ENCODE measurements around the gene NID2. TPM values are rescaled to one million over a fixed set of nuclear protein-coding genes. Genes with fewer than 3 reads are reported as not detected.

NID2 gene
- total RNA-seq, 8 experiments from 2014 or later, result 0.63 to 91.1 (median 1.6) TPM

DNA sequence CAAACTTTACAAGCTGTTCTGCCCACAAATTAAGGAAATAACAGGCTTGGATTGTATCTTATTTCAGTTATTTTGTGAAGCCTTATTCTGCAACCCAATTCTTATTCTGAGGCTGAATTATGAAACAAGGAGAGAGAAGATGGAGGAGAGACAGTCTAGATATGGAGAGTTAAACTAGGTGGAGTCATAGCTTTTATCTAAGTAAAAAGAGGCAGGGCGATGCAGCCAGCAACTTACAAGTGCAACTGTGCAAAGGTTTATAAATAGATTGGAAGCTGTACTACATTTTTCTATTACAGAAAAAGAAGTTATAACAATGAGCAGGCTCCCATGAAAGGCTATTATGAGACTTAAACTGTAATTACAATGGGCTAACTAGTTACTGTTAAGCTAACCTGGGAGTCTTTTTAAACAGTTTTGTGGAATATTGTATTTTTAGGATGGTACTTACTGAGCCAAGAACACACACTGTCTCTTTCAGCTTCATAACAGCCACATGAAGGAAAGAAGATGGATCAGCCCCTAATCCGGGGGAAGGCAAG, 22.4 kb downstream of the NID2 start:
- H3K4me3 ChIP-seq, result no peak overlapping the region
- no peaks in the 10 kb centered on the region for H3K4me1 ChIP-seq (replicated peaks in 1 of 2)
- WGBS, 10 experiments, result 0 to 95% (median 33%) methylated on average over 1 to 2 of the region's 2 CpGs; no CpG with 5 or more reads in 1 of the 10 experiments
- in situ Hi-C loops (cut with MboI; ENCODE audit: low pct_unique_long_range_greater_than_20kb in 2 of 9, low sequenced_read_pairs in 9 of 9, unreplicated experiment in 9 of 9), result loop anchor here in 1 of 9 experiments (25.0 kb wide), 1 partner anchor 216 kb away; the partner anchor contains the start of gene PTGDR
- H3K27ac ChIP-seq, result no peak overlapping the region
- no peak for ATAC-seq (replicated peaks in 6 of 8)

GRCh38 chr14:52044791-52045522, 23.9 kb downstream of the NID2 start:
- H3K4me1 ChIP-seq (replicated peaks in 1 of 2), result no peaks in the 10 kb centered on the region
- WGBS, 10 experiments, result 21 to 100% (median 76%) methylated on average over 1 to 7 of the region's 11 CpGs; no CpG with 5 or more reads in 2 of the 10 experiments

DNA sequence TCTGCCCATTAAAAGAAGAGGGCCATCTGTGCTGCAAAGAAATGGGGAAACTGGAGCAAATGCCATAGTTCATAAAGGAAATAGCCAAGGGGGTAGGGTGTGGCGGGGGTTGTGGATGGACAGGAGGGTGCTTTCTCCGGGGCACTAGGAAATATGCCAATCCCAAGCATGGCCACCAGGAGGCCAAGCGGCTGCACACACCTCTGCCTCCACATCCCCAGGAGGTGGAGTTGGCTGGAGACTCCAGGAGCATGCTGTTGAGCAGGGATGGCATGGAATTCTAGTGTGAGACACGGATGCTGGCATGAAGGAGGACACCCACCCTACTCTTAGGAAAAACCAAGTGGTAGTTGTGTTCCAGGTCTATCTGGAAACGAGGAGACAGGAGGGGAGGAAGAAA, 25.2 kb downstream of the NID2 start:
- no peak overlapping the region for H3K4me3 ChIP-seq
- no peak overlapping the region for H3K27ac ChIP-seq
- in situ Hi-C loops (cut with MboI; ENCODE audit: low pct_unique_long_range_greater_than_20kb in 2 of 9, low sequenced_read_pairs in 9 of 9, unreplicated experiment in 9 of 9), result loop anchor here in 1 of 9 experiments (25.0 kb wide), 1 partner anchor 219 kb away; the partner anchor contains the start of gene PTGDR
- H3K4me1 ChIP-seq (replicated peaks in 1 of 2), result no peaks in the 10 kb centered on the region
- 21 to 80% (median 63%) methylated on average over 1 to 5 of the region's 5 CpGs; no CpG with 5 or more reads in 4 of the 10 experiments for WGBS, 10 experiments
- ATAC-seq (replicated peaks in 6 of 8), result peak in 4 of 8 experiments; percentile 33 to 93 (median 71)

More at GRCh38 chr14:52044791-52045522, 23.9 kb downstream of the NID2 start:
- ATAC-seq (replicated peaks in 6 of 8), result no peak
- no peak overlapping the region for H3K4me3 ChIP-seq
- in situ Hi-C loops (cut with MboI; ENCODE audit: low pct_unique_long_range_greater_than_20kb in 2 of 9, low sequenced_read_pairs in 9 of 9, unreplicated experiment in 9 of 9), result loop anchor here in 1 of 9 experiments (25.0 kb wide), 1 partner anchor 217 kb away; the partner anchor contains the start of gene PTGDR
- H3K27ac ChIP-seq, result no peak overlapping the region

DNA sequence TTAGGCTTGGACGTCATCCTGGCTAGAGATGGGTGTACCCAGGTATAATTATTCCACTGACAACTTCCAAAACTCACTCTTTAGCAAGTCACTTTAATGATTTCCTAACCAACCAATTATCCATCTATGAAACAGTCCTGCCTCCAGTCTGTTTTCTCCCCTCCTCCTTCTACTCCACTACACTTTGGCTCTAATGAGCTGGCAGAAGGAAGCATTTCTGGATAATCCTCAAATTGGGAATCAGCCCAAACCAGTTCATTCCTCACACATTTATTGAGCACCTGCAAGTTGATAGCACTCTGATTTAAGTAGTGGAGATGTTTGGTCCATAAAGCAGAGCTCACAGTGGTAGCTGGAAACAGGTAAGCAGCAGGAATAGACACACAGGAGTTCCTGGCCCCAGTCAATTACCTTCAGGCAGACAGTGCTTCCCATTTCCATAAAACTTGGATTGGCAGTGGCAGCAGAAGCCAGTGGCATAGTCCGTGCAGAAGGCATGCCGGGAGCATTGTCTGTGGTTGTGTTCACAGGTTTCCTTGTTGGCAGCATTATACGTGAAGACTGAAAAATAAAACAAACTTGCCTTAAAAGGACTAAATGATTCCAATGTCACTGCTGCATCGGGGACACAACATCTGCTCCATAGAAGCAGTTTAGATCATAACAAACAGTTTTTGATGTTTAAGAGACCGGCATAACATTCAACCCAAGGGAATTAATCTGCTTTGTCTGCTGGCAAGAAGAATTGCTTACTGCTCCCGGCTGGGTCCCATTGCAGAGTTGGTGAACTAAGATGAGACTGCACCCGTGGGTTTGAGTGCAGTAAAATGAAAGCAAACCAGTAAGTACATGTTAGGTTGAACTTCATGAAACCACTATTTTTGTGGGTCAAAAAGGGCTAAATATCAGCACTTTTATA, 26.2 kb downstream of the NID2 start:
- Histone ChIP-seq H3K27ac (no peak overlapping the region), H3K4me3 (no peak overlapping the region), H3K4me1 (replicated peaks in 1 of 2) (no peaks in the 10 kb centered on the region)
- 10 to 90% (median 66%) methylated on average over 2 to 7 of the region's 8 CpGs for WGBS, 10 experiments
- in situ Hi-C loops (cut with MboI; ENCODE audit: low pct_unique_long_range_greater_than_20kb in 2 of 9, low sequenced_read_pairs in 9 of 9, unreplicated experiment in 9 of 9), result loop anchor here in 1 of 9 experiments (25.0 kb wide), 1 partner anchor 220 kb away; the partner anchor contains the start of gene PTGDR
- no peak for ATAC-seq (replicated peaks in 6 of 8)

- H3K4me1 ChIP-seq (replicated peaks in 1 of 2), result no peaks in the 10 kb centered on the region
- no peak for ATAC-seq (replicated peaks in 6 of 8)
- H3K27ac ChIP-seq, result no peak overlapping the region
- no peak overlapping the region for H3K4me3 ChIP-seq
- in situ Hi-C loops (cut with MboI; ENCODE audit: low pct_unique_long_range_greater_than_20kb in 2 of 9, low sequenced_read_pairs in 9 of 9, unreplicated experiment in 9 of 9), result loop anchor here in 1 of 9 experiments (25.0 kb wide), 1 partner anchor 222 kb away; the partner anchor contains the start of gene PTGDR
- 50 to 100% (median 90%) methylated on average over 1 to 7 of the region's 7 CpGs; no CpG with 5 or more reads in 1 of the 10 experiments for WGBS, 10 experiments
These were observed 28.3 kb downstream of the NID2 start for GRCh38 chr14:52040598-52040997.

- WGBS, 10 experiments, result 0 to 100% (median 89%) methylated on average over 2 to 6 of the region's 7 CpGs; no CpG with 5 or more reads in 1 of the 10 experiments
- no peak for ATAC-seq (replicated peaks in 6 of 8)
- in situ Hi-C loops (cut with MboI; ENCODE audit: low pct_unique_long_range_greater_than_20kb in 2 of 9, low sequenced_read_pairs in 9 of 9, unreplicated experiment in 9 of 9), result loop anchor here in 1 of 9 experiments (25.0 kb wide), 1 partner anchor 223 kb away; the partner anchor contains the start of gene PTGDR
- Histone ChIP-seq H3K4me1 (replicated peaks in 1 of 2) (no peaks in the 10 kb centered on the region), H3K27ac (no peak overlapping the region), H3K4me3 (no peak overlapping the region)
These were observed 29.6 kb downstream of the NID2 start for GRCh38 chr14:52039124-52039815.

- Histone ChIP-seq H3K4me1 (replicated peaks in 1 of 2) (no peaks in the 10 kb centered on the region), H3K4me3 (no peak overlapping the region), H3K27ac (no peak overlapping the region)
- ATAC-seq (replicated peaks in 6 of 8), result peak in 3 of 8 experiments; percentile 20 to 84 (median 71)
- WGBS, 10 experiments, result 0 to 95% (median 3%) methylated on average over 1 to 9 of the region's 10 CpGs; no CpG with 5 or more reads in 3 of the 10 experiments
- in situ Hi-C loops (cut with MboI; ENCODE audit: low pct_unique_long_range_greater_than_20kb in 2 of 9, low sequenced_read_pairs in 9 of 9, unreplicated experiment in 9 of 9), result loop anchor here in 1 of 9 experiments (25.0 kb wide), 1 partner anchor 229 kb away; the partner anchor contains the start of gene PTGDR
These were observed 35.7 kb downstream of the NID2 start for GRCh38 chr14:52033101-52033642.

- 4 to 100% (median 59%) methylated on average over 1 to 5 of the region's 7 CpGs for WGBS, 10 experiments
- in situ Hi-C loops (cut with MboI; ENCODE audit: low pct_unique_long_range_greater_than_20kb in 2 of 9, low sequenced_read_pairs in 9 of 9, unreplicated experiment in 9 of 9), result loop anchor here in 1 of 9 experiments (25.0 kb wide), 1 partner anchor 230 kb away; the partner anchor contains the start of gene PTGDR
- peak in 1 of 8 experiments; percentile 17 for ATAC-seq (replicated peaks in 6 of 8)
- Histone ChIP-seq H3K4me1 (replicated peaks in 1 of 2) (no peaks in the 10 kb centered on the region), H3K27ac (no peak overlapping the region), H3K4me3 (no peak overlapping the region)
These were observed 36.6 kb downstream of the NID2 start for GRCh38 chr14:52032204-52032801.

- peak in 1 of 8 experiments; percentile 23 for ATAC-seq (replicated peaks in 6 of 8)
- in situ Hi-C loops (cut with MboI; ENCODE audit: low pct_unique_long_range_greater_than_20kb in 2 of 9, low sequenced_read_pairs in 9 of 9, unreplicated experiment in 9 of 9), result loop anchor here in 1 of 9 experiments (25.0 kb wide), 1 partner anchor 231 kb away; the partner anchor contains the start of gene PTGDR
- Histone ChIP-seq H3K27ac (no peak overlapping the region), H3K4me1 (replicated peaks in 1 of 2) (no peaks in the 10 kb centered on the region), H3K4me3 (no peak overlapping the region)
- WGBS, 10 experiments, result 40 to 82% methylated on average over 1 to 2 of the region's 3 CpGs; no CpG with 5 or more reads in 8 of the 10 experiments
These were observed 37.1 kb downstream of the NID2 start for GRCh38 chr14:52031781-52032180.

DNA sequence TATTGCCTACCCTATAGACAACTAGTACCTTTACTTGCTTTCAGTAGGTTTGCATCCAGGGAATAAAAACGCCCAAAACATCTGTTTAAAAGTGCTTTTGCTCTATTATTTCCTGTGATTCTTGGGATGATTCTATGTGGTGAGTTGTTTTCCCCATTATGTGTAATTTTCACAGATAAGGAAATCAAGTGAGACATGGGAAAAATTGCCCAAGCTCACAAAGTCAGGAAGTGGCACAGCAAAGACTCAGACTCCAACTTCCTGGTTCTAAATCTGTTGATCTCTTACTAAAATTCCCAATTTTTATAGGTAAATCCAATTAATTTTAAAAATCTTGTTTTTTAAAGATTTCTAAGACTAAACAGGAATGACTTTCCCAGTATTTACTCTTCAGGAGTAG, 39.0 kb downstream of the NID2 start:
- Histone ChIP-seq H3K4me3 (no peak overlapping the region), H3K27ac (no peak overlapping the region), H3K4me1 (replicated peaks in 1 of 2) (no peaks in the 10 kb centered on the region)
- ATAC-seq (replicated peaks in 6 of 8), result no peak
- in situ Hi-C loops (cut with MboI; ENCODE audit: low pct_unique_long_range_greater_than_20kb in 2 of 9, low sequenced_read_pairs in 9 of 9, unreplicated experiment in 9 of 9), result loop anchor here in 1 of 9 experiments (25.0 kb wide), 1 partner anchor 232 kb away; the partner anchor contains the start of gene PTGDR
- WGBS, 10 experiments, result 33 to 83% (median 60%) methylated on average over 1 of the region's 1 CpG; no CpG with 5 or more reads in 5 of the 10 experiments

GRCh38 chr14:52026901-52027300, 42.0 kb downstream of the NID2 start:
- no peak overlapping the region for H3K4me3 ChIP-seq
- no peak overlapping the region for H3K27ac ChIP-seq
- in situ Hi-C loops (cut with MboI; ENCODE audit: low pct_unique_long_range_greater_than_20kb in 2 of 9, low sequenced_read_pairs in 9 of 9, unreplicated experiment in 9 of 9), result loop anchor here in 1 of 9 experiments (25.0 kb wide), 1 partner anchor 235 kb away; the partner anchor contains the start of gene PTGDR
- no peak for ATAC-seq (replicated peaks in 6 of 8)
- 77 to 100% (median 90%) methylated on average over 1 to 8 of the region's 10 CpGs; no CpG with 5 or more reads in 2 of the 10 experiments for WGBS, 10 experiments
- H3K4me1 ChIP-seq (replicated peaks in 1 of 2), result no peaks in the 10 kb centered on the region
